Measurements from ENCODE around the gene FGF18. TPM values are rescaled to one million over a fixed set of nuclear protein-coding genes. Genes with fewer than 3 reads are reported as not detected.

The FGF18 gene
- total RNA-seq, 1 donor from 2014 or later: 2.4 TPM

DNA sequence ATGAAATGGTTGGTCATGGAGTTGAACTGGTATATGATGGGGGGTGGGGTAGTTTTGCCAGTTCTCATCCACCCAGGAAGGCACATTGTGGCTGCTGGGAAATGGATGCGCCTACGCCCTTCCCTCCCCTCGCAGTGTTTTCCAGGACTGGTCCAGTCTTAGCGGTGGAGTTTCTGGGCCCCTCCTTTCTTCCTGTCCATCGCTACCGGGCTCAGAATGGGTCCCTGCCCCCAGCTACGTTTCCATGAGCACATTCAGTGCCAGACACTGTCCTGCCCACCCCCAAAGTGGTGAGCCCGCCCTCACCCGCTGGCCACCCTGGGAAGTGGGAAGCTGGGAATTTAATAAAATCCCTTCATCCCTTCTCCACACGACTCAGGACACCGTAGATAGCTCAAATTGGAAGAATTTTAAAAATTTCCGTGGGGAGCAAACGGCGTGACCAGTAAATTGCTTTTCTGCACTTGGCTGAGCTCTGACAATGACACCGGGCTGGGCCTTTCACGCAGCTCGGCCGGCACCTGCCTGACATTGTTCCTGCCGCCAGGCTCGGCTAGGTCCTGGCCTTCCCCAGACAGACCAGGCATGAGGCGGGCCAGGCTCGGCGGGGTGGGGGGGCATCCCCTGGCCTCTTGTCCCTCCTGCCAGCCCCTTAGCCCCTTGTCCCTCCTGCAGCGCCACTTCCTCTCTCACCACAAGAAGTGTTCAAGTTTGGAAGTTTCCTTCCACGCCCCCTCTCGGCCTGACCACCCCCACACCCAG is 3.6 kb downstream of the FGF18 start:
- TF ChIP-seq, protein P1, sequence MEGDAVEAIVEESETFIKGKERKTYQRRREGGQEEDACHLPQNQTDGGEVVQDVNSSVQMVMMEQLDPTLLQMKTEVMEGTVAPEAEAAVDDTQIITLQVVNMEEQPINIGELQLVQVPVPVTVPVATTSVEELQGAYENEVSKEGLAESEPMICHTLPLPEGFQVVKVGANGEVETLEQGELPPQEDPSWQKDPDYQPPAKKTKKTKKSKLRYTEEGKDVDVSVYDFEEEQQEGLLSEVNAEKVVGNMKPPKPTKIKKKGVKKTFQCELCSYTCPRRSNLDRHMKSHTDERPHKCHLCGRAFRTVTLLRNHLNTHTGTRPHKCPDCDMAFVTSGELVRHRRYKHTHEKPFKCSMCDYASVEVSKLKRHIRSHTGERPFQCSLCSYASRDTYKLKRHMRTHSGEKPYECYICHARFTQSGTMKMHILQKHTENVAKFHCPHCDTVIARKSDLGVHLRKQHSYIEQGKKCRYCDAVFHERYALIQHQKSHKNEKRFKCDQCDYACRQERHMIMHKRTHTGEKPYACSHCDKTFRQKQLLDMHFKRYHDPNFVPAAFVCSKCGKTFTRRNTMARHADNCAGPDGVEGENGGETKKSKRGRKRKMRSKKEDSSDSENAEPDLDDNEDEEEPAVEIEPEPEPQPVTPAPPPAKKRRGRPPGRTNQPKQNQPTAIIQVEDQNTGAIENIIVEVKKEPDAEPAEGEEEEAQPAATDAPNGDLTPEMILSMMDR (conservative IDR thresholded peaks at IDR 0.05): no peak
- peaks cover 48% of the 10 kb centered on the region for H3K27me3 Mint-ChIP-seq (ENCODE audit: low read depth)
- peaks cover 24% of the 10 kb centered on the region for H3K4me1 Mint-ChIP-seq
- no peaks in the 10 kb centered on the region for H3K9me3 Mint-ChIP-seq
- peak overlapping the region; percentile 23 for H3K4me3 Mint-ChIP-seq
- no peak overlapping the region for H3K27ac Mint-ChIP-seq (ENCODE audit: unreplicated experiment)
- no peak for DNase-seq (ENCODE audit: low read depth, low spot score)
- H3K36me3 Mint-ChIP-seq (ENCODE audit: low read depth): no peaks in the 10 kb centered on the region

GRCh38 chr5:171424726-171425125 is 5.3 kb downstream of the FGF18 start:
- Mint-ChIP-seq H3K36me3 (ENCODE audit: low read depth) (no peaks in the 10 kb centered on the region), H3K4me1 (peaks cover 19% of the 10 kb centered on the region), H3K27me3 (ENCODE audit: low read depth) (peaks cover 39% of the 10 kb centered on the region), H3K4me3 (no peak overlapping the region), H3K27ac (ENCODE audit: unreplicated experiment) (no peak overlapping the region), H3K9me3 (no peaks in the 10 kb centered on the region)
- no peak for DNase-seq (ENCODE audit: low read depth, low spot score)
- TF ChIP-seq, protein P1 (conservative IDR thresholded peaks at IDR 0.05): no peak

GRCh38 chr5:171425596-171426244 is 6.3 kb downstream of the FGF18 start:
- H3K4me1 Mint-ChIP-seq: peaks cover 16% of the 10 kb centered on the region
- DNase-seq (ENCODE audit: low read depth, low spot score): no peak
- TF ChIP-seq, protein P1 (conservative IDR thresholded peaks at IDR 0.05): no peak

DNA sequence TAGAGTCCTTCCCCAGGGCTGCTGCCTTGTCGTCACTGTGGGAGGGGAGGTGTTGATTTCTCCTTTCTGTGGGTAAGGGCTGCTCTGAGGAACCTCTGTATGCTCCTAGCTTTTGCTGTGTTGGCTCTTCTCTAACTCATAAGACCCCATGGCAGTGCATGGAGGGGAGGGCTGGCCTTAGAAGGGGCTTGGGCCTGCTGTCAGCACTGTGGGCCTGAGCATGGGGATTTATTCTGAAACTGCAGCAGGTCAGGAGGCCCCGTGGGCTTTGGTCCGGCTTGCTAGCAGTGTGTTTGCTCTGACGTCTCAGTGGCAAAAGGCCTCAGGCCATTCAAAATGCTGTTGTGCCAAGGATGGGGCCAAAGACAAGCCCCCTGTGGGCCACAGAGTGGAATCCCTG is 6.8 kb downstream of the FGF18 start:
- peaks cover 11% of the 10 kb centered on the region for H3K4me1 Mint-ChIP-seq
- DNase-seq (ENCODE audit: low read depth, low spot score): no peak
- no peak overlapping the region for H3K4me3 Mint-ChIP-seq
- H3K36me3 Mint-ChIP-seq (ENCODE audit: low read depth): no peaks in the 10 kb centered on the region
- H3K9me3 Mint-ChIP-seq: no peaks in the 10 kb centered on the region
- H3K27ac Mint-ChIP-seq (ENCODE audit: unreplicated experiment): no peak overlapping the region
- peaks cover 27% of the 10 kb centered on the region for H3K27me3 Mint-ChIP-seq (ENCODE audit: low read depth)
- TF ChIP-seq, protein P1 (conservative IDR thresholded peaks at IDR 0.05): no peak

More at GRCh38 chr5:171425596-171426244, 6.3 kb downstream of the FGF18 start:
- Mint-ChIP-seq H3K4me3 (no peak overlapping the region), H3K27me3 (ENCODE audit: low read depth) (peaks cover 32% of the 10 kb centered on the region), H3K9me3 (no peaks in the 10 kb centered on the region), H3K36me3 (ENCODE audit: low read depth) (no peaks in the 10 kb centered on the region), H3K27ac (ENCODE audit: unreplicated experiment) (no peak overlapping the region)

GRCh38 chr5:171426680-171427079 is 7.2 kb downstream of the FGF18 start:
- Mint-ChIP-seq H3K27ac (ENCODE audit: unreplicated experiment) (no peak overlapping the region), H3K36me3 (ENCODE audit: low read depth) (no peaks in the 10 kb centered on the region), H3K9me3 (no peaks in the 10 kb centered on the region), H3K27me3 (ENCODE audit: low read depth) (peaks cover 23% of the 10 kb centered on the region), H3K4me3 (no peak overlapping the region), H3K4me1 (peaks cover 11% of the 10 kb centered on the region)
- DNase-seq (ENCODE audit: low read depth, low spot score): no peak
- TF ChIP-seq, protein P1 (conservative IDR thresholded peaks at IDR 0.05): no peak

Data from neural crest cell (in vitro differentiated cells).